Measurements from ENCODE around the gene CORO2A.

DNA sequence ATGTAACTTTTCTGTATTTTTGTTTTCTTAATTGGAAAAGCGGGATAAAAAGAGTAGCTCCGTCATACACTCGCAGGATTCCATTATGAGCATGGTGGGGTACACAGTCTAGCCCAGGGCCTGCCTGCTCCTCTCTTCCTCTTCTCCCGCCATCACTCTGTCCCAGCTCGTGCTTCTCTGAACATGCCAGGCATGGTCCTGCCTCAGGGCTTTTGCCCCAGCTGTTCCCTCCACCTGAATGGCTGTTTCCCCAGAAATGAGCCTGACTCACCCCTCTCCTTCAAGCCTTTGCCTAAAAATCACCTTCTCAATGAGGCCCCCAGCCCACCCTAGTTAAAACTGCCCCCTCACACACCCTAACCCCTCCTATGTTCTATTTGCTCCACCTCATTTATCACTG lies 4.5 kb downstream of the CORO2A start:
- TF ChIP-seq, protein P1, sequence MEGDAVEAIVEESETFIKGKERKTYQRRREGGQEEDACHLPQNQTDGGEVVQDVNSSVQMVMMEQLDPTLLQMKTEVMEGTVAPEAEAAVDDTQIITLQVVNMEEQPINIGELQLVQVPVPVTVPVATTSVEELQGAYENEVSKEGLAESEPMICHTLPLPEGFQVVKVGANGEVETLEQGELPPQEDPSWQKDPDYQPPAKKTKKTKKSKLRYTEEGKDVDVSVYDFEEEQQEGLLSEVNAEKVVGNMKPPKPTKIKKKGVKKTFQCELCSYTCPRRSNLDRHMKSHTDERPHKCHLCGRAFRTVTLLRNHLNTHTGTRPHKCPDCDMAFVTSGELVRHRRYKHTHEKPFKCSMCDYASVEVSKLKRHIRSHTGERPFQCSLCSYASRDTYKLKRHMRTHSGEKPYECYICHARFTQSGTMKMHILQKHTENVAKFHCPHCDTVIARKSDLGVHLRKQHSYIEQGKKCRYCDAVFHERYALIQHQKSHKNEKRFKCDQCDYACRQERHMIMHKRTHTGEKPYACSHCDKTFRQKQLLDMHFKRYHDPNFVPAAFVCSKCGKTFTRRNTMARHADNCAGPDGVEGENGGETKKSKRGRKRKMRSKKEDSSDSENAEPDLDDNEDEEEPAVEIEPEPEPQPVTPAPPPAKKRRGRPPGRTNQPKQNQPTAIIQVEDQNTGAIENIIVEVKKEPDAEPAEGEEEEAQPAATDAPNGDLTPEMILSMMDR (conservative IDR thresholded peaks at IDR 0.05) = no peak
- TF ChIP-seq ZFX (IDR thresholded peaks at IDR 0.05) = no peak
